HG02588 (cell line): ENCODE data around the gene DDX41.
A peak's percentile ranks its signal among the peaks of the same experiment; 100 is the strongest.

Source experiments
- ATAC-seq: cut with Tn5 transposase; IDR thresholded peaks from one replicate; pipeline ENCODE4 v1.9.1; 2021; ENCODE audit warnings: mild to moderate bottlenecking, moderate library complexity; ENCODE audit not compliant: unreplicated experiment

Gene DDX41

DNA sequence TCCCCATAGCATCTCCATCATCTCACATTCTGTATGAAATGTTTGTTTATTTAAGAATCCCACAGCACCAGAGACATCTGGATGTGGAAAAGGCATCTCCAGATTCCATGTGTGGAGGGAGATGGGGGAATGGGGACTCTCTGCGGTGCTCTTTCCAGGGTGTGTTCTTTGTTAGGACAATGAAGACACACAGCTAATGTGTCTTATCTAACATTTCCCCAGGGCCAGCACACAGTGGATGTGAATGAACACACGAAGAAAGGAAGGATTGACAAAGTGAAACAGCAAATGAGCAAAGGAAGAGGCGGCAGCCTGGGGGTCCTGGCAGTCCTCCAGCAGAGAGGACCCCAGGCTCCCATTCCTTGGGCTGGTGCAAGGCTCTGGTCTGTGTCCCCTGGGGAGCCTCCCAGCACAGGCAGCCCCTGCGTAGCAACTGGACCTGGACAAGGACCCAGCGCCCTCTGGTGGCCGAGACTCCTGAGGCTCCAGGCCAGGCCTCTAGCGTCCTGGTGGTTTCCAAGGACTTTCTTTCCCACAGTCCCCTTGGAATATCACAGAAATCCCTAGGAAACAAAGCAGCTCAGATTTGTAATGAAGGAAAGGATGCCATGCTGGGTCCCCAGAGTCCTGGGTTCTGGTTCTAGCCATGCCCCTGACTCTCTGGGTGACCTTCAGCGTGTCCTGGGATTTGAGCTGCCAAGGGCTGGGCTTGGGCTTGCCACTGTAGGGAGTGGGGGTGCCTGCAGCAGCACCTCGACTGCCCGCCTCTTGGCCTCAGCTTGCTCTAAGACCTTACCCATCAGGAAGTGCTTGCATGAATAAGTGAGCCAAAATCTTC, 15.9 kb downstream of the DDX41 start:
- ATAC-seq: no peak

DNA sequence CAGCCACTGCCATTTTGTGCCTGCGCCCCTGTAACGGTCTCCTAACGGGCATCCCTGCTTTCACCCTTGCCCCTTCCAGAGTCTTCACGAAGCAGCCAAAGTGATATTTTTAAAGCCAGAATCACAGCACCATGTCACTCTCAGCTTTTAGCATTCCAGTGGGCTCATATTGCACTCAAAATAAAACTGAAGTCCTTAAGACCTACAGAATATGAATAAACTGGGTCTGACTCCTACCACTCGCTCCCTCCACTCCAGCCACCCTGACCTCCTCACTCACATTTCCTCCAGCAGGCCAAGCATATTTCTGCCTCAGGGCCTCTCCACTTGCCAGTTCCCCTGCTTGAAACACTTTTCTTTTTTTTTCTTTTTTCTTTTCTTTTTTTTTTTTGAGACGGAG, 16.9 kb downstream of the DDX41 start:
- ATAC-seq: no peak

DNA sequence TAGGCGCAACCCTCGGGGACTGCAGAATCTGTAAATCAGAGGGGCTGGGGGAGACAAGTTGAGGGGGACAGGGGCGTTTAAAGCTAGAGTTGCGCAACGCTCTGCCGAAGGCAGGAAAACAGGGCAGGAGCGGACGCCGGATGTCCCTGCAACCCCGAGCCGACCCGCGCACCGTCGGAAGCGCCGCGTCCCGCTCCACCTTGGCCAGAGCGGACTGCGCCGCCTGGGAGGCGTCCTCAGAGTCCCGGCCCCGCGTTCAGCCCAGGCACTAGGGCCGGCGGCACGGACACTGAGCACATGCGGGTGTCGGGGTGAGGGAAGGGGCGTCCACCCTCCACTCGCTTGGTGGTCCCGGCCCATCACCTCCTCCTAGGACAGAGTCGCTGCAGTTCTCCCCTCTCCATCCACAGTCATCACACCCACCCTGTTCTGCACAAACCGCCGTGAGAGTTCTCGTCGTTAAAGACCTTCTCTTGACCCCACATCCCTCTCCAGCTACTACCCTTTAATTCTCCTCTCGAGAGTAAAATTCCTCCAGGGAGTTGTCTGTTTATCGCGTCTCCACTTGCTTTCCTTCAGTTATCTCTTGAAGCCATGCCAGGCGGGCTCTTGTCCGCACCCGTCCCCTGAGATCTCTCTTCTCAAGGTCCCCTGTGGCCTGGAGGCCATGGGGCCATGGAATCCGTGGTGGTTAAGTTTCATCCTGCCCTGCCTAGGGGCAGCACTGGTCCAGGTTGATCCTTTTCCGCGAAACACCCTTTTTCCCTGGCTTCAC, 18.6 kb downstream of the DDX41 start:
- peak; percentile 3 for ATAC-seq

DNA sequence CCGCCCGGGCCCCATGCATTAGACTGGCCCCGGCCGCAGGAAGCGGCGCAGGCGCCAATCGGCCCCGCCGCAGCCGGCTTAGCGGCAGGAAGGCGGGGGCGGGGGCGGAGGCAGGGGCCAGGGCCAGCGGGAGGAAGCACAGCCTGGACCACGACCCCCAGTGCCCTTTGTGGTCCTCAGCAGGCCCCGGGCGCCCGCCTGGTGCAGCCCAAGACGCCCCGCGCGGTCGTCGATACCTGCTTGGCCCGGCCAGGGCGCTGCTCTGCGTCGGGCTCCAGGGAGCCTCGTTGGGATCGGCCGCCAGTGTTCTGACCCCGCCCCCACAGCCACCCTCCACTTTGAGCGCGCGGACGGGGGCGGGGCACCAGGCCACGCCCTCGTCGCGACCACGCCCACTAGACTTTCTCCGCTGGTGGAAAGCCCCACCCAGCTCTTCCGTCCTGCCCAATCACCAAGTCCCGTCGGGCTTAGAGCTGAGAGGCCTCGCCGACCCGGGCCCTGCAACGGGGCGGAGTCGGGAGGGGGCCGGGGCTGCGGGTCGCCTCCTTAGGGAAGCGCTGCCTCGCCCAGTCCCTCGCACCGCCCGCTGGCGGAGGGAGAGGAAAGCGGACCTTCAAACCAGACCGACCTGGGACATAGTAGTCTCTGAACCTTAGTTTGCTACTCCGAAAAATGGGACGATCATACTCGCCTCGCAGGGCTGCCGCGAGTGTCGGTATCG, 19.3 kb downstream of the DDX41 start, which contains the start of gene PDLIM7:
TSS of gene PDLIM7 (minus strand) at position 313 of the 721 bp plus-strand sequence. CDS start 1,092 bp downstream, outside the sequence.
- ATAC-seq: peak; percentile 70

DNA sequence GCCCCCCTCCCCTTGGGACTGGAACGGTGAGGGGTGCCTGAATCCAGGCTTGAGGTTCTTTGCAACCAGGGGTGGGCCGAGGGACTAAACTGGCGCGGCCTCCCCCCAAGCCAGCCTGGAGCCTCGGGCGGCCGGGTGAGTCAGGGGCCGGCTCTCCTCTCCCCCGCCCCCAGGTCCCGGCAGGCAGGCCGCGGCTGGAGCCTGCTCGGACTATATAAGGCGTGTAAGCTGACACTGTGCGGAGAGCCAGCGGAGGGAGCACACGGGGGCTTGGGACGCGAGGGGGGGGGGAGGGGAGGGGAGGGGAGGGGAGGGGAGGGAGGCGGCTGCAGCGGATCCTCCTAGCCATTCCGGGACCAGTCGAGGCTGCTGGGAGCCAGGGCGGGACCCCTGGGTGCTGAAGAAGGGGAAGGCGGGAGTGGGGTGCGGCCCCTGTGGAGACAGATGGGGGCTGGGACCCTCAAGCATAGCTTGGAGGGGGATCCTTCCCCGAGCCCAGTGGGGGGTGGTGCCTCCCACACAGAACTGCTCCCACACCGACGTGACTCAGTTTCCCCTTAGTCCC, 20.0 kb downstream of the DDX41 start:
- no peak for ATAC-seq

DNA sequence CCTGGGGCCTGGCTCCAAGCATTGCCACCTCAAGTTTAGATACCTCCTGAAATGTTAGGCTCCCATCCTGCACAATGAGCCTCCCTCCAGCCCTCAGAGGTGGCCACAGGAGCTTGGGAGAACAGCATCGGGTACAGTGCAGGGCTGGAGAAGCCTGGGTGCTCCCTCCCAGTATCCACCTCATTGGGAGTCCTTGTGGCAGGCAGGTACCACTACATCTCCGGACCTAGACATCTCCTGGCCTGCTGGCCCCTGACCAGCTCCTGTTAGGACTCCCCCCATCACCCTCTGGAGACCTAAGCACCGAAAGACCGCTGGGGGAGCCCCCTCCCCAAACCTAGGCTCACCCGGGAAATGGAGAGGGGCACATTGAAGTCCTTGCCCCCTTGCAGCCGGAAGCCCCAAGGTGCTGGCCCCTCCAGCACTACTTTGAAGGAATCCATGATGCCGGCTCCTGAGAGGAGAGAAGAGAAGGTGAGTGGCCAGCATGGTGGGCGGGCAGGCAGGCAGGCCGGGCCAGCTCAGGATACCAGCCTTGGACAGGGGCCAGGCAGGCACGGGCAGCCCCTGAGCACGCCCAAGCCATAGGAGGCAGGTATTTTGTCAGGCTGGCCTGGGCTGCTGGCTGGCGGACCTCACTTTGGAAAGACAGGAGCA, 20.6 kb downstream of the DDX41 start:
- ATAC-seq: no peak

DNA sequence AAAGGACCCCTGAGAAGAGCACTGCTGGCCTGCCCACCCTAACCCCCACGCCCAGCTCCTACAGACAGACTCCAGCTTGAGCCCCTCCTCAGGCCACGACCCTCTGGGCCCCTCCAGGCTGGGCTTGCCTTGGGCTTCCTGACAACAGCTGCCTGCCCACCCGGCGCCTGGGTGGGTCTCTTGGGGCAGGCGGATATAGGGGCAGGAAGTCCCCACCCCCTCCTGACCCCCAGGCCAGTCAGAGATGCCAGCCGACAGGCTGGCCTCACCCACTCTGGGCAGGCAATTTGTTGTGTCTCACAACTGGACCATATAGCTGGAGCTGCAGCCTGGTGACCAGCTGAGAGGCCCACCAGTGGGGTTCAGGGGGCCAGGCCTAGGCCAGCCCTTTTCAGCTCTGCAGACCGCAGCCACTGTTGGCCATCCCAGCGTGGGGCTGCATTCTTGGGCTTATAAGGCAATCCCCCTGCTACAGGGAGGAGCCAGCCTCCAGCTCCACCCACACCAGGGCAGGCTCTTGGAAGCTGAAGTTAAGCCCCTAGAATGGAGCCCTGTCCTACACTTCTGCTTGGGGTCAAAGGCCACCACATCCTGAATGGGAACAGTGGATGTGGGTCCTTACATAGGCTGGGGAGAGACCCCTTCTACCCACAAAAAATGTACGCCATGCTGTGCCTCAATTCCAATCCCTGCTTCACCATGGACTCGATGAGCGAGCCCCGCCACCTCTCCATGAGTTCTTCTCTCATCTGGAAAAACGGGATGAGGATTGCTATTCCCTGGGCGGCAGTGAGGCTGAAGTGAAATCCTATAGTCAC, 21.3 kb downstream of the DDX41 start:
- ATAC-seq: no peak

DNA sequence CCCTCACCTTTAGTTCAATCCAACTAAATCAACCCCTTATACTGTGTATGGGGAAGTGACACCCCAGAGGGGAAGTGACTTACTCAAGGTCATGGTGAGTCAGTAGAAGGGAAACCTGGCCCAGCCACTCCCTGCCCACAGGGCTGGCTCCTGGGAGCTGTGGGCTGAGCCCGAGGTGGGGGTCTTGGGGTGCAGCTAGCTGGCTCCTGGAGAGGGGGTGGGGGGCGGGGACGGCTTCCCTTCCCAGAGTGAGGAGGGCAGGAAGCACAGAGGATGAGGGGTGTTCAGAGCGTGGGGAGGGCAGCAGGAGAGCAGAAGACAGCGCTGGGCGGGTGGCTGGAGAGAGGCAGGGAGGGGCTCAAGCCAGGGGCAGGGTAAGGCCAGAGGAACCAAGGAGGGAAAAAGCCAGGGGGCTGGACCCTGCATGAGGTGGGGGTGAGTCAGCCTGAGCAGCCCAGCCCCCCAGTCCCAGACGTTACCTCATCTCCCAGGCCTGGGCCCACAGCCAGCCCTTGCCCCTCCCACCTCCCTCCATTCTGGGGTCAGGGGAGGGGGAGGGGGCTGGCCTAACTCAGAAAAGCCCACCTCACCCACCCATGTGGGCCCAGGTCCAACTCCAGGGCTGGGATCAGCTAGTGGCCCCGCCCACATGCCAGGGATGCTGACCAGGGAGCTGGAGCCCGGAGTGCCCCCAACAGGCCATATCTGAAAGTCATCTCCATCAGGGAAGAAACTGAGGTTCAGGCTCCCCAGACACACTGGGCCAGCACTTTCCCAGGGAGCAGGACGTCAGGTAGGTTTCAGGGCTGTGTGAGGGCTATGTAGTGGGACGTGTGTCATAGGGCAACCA, 22.2 kb downstream of the DDX41 start:
- ATAC-seq: no peak

DNA sequence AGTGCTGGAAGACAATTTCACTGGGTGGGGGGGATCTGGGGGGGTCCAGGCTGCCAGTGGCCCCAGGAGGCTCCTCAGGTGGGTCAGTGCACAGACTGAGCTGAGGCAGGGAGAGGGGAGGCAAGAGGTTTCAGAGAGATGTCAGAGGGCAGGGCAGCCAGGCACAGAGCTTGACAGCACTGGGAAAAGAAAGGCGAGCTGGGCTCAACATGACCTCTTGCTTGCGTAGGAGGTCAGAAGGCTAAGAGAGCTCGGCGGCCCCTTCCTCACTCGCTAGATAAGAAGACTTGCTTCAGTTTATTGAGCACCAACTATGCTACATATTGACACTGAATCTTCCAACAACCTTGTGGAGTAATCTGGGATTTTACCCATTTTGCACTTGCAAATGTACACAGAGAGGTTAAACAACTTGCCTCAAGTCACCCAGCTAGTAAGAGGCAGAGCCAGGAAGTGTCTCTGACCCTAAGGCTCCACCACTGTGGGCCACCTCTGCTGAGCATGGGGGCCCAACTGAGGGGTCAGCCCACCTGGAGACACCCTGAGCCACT, 22.9 kb downstream of the DDX41 start:
- ATAC-seq: no peak

DNA sequence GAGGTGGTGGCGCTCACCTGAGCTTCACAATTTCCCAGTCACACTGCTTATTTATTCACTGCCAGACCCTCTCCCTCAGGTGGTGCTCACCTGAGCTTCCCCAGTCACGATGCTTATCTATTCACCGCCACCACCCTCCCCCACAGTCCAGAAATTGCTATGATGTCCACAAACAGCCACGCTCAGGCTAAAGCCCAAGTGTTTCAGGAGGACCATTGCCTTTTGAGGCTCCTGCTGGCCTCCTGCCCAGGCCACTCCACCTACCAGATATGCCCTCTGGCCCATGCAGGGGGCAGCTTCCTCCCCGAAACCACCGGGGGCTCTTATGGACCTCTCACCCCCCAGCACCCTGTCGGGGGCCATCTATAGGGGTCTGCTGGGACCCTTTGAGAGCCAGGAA, 23.9 kb downstream of the DDX41 start:
- no peak for ATAC-seq

DNA sequence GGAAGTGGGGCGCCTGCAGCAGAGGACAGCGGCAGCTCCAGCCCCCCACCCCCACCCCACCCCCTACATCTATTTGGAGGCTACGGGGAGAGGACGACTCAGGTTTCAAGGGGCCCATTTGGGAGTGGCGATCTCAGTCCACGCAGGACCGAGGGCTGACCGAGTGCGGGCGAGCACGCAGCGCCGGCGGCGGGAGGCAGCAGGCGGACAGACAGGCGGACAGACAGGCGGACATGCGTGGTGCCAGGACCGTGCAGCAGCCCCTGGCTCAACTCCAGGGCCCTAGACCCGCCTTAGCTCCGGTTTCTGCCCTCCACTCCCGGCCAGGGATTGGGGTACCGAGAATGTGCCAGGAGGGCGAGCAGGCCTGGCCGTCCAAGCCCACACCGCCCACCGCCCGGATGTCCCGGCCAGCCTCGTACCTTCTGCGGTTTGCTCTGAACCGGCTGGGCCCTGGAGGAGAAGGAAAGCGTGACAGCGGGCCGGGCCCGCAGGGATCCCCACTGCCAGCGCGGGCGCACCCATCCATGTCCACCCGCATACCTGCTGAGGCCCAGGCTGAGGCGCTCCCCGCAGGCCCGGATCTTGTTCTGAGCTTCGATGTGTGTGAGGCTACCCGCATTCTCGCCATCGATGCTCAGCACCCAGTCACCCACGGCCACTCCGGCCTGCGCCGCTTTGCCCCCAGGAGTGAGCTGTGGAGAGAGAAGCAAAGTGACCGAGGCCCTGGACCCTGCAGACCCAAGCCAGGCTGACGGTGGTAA, 24.6 kb downstream of the DDX41 start:
- no peak for ATAC-seq

DNA sequence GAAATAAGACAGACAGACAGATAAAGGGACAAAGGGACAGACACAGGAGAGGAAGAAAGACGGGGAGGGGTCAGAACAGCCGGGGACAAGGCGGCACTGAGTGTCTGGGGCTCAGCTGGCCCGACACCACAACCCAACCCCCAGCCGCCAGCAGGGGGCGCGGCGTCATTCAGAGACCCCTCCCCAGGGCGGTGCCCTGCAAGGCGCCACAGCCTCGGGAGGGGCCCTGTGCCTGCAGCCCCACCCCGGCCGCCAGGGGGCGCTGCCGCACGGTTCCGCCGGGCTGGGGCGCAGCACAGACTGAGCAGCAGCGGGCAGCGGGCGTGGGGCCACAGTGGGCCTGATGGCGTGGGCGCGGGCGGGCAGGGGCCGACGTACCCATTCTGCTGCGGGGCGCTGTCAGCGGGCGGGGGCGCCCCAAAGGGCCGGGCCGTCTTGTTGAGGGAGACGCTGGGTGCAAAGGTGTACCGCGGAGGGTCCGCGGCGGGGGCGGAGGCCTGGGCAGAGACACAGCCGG, 25.3 kb downstream of the DDX41 start:
- ATAC-seq: no peak

DNA sequence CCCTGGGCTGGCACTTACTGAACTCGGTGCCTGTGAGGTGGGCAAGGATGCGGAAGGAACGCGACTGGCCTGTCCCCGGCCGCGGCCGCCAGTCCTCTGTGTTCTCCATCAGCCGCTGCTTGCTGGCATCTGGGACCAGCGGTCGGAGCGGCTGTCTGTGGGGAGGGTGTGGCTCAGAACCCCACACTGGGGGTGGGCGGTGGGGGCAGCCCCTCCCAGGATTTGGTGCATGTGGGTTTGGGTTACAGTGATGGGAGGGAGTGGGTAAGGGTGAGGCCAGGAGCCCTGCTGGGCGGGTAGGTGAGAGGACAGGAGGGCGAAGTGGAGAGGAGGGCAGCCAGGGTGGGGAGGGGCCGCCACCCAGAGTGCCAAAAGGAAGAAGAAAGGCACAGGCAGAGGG, 25.8 kb downstream of the DDX41 start:
- no peak for ATAC-seq

DNA sequence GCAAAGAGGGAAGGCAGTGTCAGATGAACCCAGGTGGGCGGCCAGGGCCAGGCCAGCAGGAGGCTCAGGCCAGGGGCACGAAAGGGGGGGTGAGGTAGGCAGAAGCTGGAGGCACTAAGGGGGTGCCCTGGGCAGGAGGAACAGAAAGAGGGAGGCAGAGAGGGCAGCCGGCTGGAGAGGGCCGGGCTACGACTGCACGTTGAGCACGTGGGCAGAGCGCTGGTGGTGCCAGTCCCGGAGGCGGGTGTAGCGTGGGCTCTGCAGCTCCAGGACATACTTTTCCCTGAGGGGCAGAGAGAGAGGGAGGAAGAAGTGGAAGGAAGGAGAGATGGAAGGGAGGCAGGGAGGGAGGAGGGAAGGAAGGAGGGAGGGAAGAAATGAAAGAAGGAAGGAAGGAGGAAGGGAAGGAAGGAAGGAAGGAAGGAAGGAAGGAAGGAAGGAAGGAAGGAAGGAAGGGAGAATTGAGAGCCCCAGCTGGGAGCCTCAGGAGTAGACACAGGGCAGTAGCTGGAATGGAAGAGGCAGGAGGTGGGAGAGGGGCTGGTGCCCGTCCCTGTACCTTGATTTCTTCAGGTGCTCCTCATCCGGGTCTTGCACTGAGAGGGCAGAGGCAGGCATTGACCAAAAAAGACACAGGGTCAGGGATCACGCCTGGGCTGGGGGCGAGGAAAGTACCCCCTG, 26.3 kb downstream of the DDX41 start:
- ATAC-seq: no peak

DNA sequence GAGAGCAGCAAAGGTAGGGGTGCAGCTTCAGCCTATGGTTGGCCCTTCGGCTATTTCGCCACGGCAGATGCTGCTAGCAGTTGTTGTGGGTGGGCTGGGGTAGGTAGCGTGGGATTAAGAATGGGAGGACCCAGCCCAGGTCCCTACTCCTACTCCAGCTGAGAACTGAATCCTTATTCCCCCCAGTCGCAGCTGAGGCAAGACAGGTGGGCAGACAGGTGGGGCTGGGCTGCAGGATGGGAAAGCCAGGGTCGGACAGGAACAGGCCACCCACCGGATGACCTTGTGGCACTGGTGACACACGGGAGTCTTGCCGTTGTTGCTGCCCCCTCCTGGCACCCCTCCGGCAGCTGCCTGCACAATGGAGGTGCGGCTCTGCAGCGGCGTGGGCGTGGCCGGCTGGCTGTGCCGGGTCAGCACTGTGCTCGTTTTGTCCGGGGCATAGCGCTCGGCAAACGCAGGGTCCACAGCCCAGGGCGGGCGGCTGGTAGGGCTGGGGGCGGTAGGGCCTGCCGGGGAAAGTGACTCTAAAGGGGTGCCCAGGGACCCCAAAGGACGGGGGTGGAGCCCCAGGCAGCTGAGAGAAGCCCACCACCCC, 27.5 kb downstream of the DDX41 start:
- ATAC-seq: no peak

DNA sequence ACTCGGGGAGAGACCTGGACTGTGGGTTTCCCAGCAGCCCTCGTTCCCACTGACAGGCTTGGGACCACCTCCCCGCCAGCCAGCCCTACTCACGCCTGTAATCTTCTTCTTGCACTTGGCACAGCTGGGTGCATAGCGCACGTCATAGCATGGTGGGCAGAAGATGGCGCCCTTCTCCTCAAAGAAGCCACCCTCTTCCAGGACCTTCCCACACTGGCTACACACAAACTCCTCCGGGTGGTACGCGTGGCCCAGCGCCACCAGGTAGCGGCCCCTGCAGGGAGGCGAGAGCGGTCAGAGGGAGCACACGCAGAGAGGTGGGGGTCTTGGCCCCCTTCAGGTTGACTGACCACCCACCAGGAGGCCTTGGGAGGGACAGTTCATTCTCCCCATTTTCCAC, 28.8 kb downstream of the DDX41 start:
- ATAC-seq: no peak

DNA sequence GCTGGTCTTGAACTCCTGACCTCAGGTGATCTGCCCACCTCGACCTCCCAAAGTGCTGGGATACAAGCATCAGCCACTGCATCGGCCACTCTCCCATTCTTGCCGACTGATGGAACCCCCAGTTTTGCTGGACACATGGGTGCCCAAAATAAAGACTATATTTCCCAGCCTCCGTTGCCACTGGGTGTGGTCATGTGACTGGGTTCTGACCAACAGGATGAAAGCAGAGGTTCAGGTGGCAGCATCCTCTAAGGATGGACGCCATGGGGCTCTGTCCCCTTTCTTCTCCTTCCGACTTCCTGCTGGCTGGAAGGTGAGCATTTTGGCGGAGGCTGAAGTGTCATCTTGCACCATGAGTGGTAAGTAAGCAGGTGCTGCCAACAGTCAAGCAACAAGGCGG, 29.6 kb downstream of the DDX41 start:
- no peak for ATAC-seq
